ENCODE measurements around the gene MAP3K14.

Gene MAP3K14

DNA sequence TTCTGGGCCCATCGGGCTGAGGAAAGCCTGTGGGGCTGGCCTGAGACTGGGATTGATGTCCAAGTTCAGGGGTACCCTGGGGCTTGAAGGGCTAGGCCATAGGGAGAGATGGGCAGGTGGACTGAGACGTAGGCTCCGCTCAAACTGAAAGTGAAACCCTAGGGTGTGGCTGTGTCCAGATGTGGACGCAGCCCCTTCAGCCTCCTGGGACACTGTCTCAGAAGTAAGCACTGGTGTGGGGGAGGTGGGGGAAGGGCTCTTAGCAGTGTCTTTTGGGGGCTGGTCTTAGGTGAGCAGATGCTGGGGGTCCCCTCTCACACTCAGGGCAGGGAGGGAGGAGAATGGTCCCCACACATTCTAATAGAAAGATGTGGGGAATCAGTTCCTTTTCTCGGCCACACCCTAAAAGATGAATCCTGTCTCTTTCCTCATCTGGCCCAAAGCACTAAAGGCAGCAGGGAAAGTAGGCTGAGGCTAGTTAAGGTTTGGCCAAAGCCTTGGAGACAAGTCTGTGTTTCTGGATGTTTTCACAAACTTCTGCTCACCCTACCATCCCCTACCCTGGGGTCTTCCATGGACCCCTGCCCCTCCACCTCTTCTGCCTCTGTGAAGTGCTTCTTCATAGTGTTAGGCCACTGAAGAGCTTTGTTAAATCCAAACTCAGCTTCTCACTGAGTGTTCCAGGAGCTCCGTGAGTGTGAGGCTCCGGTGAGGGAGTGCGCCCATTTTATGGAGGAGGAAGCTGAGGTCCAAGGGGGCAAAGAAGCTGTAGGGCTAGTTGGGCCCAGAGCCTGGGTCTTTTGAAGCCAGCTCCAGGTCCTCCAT is 89.5 kb downstream of the MAP3K14 start:
- H3K4me3 ChIP-seq (ENCODE audit: low read length): no peak overlapping the region
- no peak overlapping the region for H2AK5ac ChIP-seq (ENCODE audit: low read length)
- DNase-seq: no peak
- no peak overlapping the region for H3K23ac ChIP-seq (ENCODE audit: low read length)
- H3K4me1 ChIP-seq (ENCODE audit: control insufficient read depth, low read depth, low read length): peaks cover 2% of the 10 kb centered on the region
- no peaks in the 10 kb centered on the region for H3K27me3 ChIP-seq (ENCODE audit: insufficient read depth, low read length, poor library complexity)
- H3K79me2 ChIP-seq (ENCODE audit: control insufficient read depth, insufficient read depth, low read length): no peaks in the 10 kb centered on the region
- H3K9ac ChIP-seq (ENCODE audit: low read length): no peak overlapping the region
- H3K36me3 ChIP-seq (ENCODE audit: control insufficient read depth, insufficient read depth, low read length): no peaks in the 10 kb centered on the region
- H3K56ac ChIP-seq (ENCODE audit: low read length): no peak overlapping the region
- H3K27ac ChIP-seq (ENCODE audit: low read depth, low read length): no peak overlapping the region
- no peaks in the 10 kb centered on the region for H3K79me1 ChIP-seq (ENCODE audit: low read length)
- no peak overlapping the region for H2BK120ac ChIP-seq (ENCODE audit: low read depth, low read length)
- no peak overlapping the region for H4K5ac ChIP-seq (ENCODE audit: low read length)
- no peak overlapping the region for H3K4ac ChIP-seq (ENCODE audit: low read depth, low read length)
- WGBS (ENCODE audit: extremely low coverage, insufficient coverage, low lambda C conversion rate): no CpG with 5 or more reads among the region's 8 CpGs
- H3K18ac ChIP-seq (ENCODE audit: low read length): no peak overlapping the region
- no peak overlapping the region for H2BK15ac ChIP-seq (replicated peaks; ENCODE audit: low read depth)
- no peak overlapping the region for H4K8ac ChIP-seq (ENCODE audit: low read depth, low read length)
- no peak overlapping the region for H3K4me2 ChIP-seq (ENCODE audit: low read length)
- H2BK5ac ChIP-seq (ENCODE audit: low read length): no peak overlapping the region

DNA sequence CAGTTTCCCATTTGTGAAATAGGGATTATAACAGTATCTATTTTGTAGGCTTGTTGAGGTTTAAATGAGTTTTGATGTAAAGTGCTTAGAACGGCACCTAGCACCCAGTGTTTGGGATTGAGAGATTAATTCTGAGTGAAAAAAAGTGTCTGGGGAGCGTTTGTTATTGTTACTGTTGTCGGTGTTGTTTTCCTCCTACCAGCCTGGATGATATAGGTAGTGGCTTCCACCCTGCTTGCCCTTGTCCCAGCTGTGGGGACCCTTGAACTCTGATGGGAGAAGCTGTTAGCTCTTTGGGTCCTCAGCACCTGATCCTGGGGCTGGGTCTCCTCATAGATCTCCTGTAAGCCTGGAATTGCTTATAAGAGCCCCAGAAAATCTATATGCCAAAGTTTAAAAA is 90.2 kb downstream of the MAP3K14 start:
- Histone ChIP-seq H2BK5ac (ENCODE audit: low read length) (no peak overlapping the region), H3K4me3 (ENCODE audit: low read length) (no peak overlapping the region), H3K9ac (ENCODE audit: low read length) (no peak overlapping the region), H3K36me3 (ENCODE audit: control insufficient read depth, insufficient read depth, low read length) (no peaks in the 10 kb centered on the region), H3K4ac (ENCODE audit: low read depth, low read length) (no peak overlapping the region), H3K79me1 (ENCODE audit: low read length) (no peaks in the 10 kb centered on the region), H3K18ac (ENCODE audit: low read length) (no peak overlapping the region), H3K79me2 (ENCODE audit: control insufficient read depth, insufficient read depth, low read length) (no peaks in the 10 kb centered on the region), H2BK15ac (replicated peaks; ENCODE audit: low read depth) (no peak overlapping the region), H4K5ac (ENCODE audit: low read length) (no peak overlapping the region), H3K27me3 (ENCODE audit: insufficient read depth, low read length, poor library complexity) (no peaks in the 10 kb centered on the region), H3K27ac (ENCODE audit: low read depth, low read length) (no peak overlapping the region), H3K23ac (ENCODE audit: low read length) (no peak overlapping the region), H2AK5ac (ENCODE audit: low read length) (no peak overlapping the region), H3K4me2 (ENCODE audit: low read length) (no peak overlapping the region), H4K8ac (ENCODE audit: low read depth, low read length) (no peak overlapping the region), H3K4me1 (ENCODE audit: control insufficient read depth, low read depth, low read length) (peaks cover 2% of the 10 kb centered on the region), H3K56ac (ENCODE audit: low read length) (no peak overlapping the region), H2BK120ac (ENCODE audit: low read depth, low read length) (no peak overlapping the region)
- no CpG with 5 or more reads among the region's 3 CpGs for WGBS (ENCODE audit: extremely low coverage, insufficient coverage, low lambda C conversion rate)
- DNase-seq: no peak

DNA sequence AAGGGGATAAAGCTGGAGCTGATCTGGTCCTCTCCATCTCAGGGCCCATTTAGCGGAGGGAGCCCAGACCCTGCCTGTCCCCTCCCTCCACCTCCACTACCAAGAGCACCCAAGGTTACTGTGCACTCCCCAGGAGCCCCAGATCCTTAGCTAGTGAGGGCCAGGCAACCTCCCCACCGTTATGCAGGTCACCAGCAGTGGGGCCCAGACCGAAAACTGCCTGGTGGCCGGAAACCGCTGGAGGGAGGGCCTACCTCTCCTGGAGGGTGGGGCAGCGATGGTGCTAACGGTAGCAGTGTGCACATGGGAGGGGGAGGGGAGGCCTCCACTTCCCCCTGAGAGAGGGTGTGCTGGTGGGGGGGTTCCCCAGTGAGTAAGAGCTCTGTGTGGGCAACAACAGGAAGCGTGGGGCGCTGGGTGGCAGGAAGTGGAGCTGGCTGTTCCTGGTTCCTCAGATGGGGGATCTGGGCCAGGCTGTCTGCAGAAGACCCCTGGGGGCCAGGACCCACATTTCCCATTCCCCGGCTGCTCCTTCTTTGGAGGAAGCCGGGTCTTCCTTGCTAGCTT is 90.8 kb downstream of the MAP3K14 start:
- DNase-seq: no peak
- Histone ChIP-seq H3K23ac (ENCODE audit: low read length) (no peak overlapping the region), H2AK5ac (ENCODE audit: low read length) (no peak overlapping the region), H2BK120ac (ENCODE audit: low read depth, low read length) (no peak overlapping the region), H3K4me1 (ENCODE audit: control insufficient read depth, low read depth, low read length) (peaks cover 2% of the 10 kb centered on the region), H3K79me2 (ENCODE audit: control insufficient read depth, insufficient read depth, low read length) (no peaks in the 10 kb centered on the region), H3K56ac (ENCODE audit: low read length) (peak overlapping the region; percentile 62), H2BK5ac (ENCODE audit: low read length) (no peak overlapping the region), H3K27ac (ENCODE audit: low read depth, low read length) (no peak overlapping the region), H2BK15ac (replicated peaks; ENCODE audit: low read depth) (no peak overlapping the region), H3K79me1 (ENCODE audit: low read length) (no peaks in the 10 kb centered on the region), H3K27me3 (ENCODE audit: insufficient read depth, low read length, poor library complexity) (peaks cover 1% of the 10 kb centered on the region), H4K5ac (ENCODE audit: low read length) (no peak overlapping the region), H4K8ac (ENCODE audit: low read depth, low read length) (no peak overlapping the region), H3K4ac (ENCODE audit: low read depth, low read length) (no peak overlapping the region), H3K4me2 (ENCODE audit: low read length) (no peak overlapping the region), H3K9ac (ENCODE audit: low read length) (no peak overlapping the region), H3K18ac (ENCODE audit: low read length) (no peak overlapping the region), H3K4me3 (ENCODE audit: low read length) (no peak overlapping the region), H3K36me3 (ENCODE audit: control insufficient read depth, insufficient read depth, low read length) (no peaks in the 10 kb centered on the region)
- no CpG with 5 or more reads among the region's 11 CpGs for WGBS (ENCODE audit: extremely low coverage, insufficient coverage, low lambda C conversion rate)

DNA sequence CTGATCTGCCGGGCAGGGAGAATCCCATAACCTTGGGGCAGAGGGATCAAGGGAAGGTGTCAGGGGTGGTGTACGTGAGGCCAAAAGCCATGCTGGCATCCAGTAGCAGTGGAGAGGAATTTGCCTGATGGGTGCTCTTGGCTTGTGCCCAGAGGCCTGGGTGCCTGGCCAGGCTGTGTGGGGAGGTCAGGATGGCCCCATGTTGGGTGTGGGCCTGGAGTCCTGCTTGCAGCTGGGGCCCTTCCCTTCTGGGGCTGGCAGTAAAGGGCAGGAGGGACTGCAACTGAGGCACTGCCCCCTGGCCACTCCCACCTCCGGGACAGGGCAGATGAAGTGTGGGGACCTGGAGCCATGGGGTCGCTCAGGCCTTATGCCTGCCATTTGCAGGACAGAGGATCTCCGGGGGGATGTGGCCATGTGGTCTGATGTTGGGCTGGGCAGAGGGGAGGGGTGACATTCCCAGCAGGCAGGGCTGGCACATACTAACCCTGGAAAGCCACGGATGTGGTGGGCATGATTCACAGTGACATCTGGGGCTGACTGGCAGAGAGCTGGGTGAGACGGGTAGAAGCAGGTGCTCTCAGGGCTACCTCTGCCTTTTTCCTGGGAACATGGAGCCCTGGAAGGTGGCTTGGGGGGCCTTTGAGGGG is 91.6 kb downstream of the MAP3K14 start:
- Histone ChIP-seq H3K4ac (ENCODE audit: low read depth, low read length) (no peak overlapping the region), H3K9ac (ENCODE audit: low read length) (no peak overlapping the region), H2BK120ac (ENCODE audit: low read depth, low read length) (no peak overlapping the region), H3K23ac (ENCODE audit: low read length) (no peak overlapping the region), H2AK5ac (ENCODE audit: low read length) (no peak overlapping the region), H3K79me2 (ENCODE audit: control insufficient read depth, insufficient read depth, low read length) (no peaks in the 10 kb centered on the region), H3K36me3 (ENCODE audit: control insufficient read depth, insufficient read depth, low read length) (no peaks in the 10 kb centered on the region), H3K27ac (ENCODE audit: low read depth, low read length) (no peak overlapping the region), H4K8ac (ENCODE audit: low read depth, low read length) (no peak overlapping the region), H2BK5ac (ENCODE audit: low read length) (no peak overlapping the region), H3K4me2 (ENCODE audit: low read length) (no peak overlapping the region), H3K4me3 (ENCODE audit: low read length) (no peak overlapping the region), H3K4me1 (ENCODE audit: control insufficient read depth, low read depth, low read length) (peaks cover 2% of the 10 kb centered on the region), H3K56ac (ENCODE audit: low read length) (no peak overlapping the region), H3K18ac (ENCODE audit: low read length) (no peak overlapping the region), H2BK15ac (replicated peaks; ENCODE audit: low read depth) (no peak overlapping the region), H4K5ac (ENCODE audit: low read length) (no peak overlapping the region), H3K27me3 (ENCODE audit: insufficient read depth, low read length, poor library complexity) (peaks cover 9% of the 10 kb centered on the region), H3K79me1 (ENCODE audit: low read length) (no peaks in the 10 kb centered on the region)
- no peak for DNase-seq
- WGBS (ENCODE audit: extremely low coverage, insufficient coverage, low lambda C conversion rate): no CpG with 5 or more reads among the region's 7 CpGs

DNA sequence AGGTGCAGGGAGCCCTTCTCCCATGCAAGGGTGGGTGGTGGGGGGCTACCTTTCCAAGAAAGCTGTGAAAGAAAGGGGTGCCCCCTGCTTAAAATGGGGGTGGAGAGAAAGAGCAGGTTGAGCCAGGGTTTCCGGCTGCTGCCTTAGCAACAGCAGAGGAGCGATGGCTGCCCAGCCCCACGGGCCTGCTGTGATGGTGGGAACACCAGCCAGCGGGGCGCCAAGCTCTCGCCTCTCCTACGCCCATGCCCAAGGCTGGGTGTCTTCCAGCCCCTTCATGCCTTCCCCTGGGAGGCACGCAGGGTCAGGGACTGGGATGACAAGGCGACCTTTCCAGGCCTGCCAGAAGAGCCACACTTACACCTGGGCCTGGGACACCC is 92.2 kb downstream of the MAP3K14 start:
- no peaks in the 10 kb centered on the region for H3K79me1 ChIP-seq (ENCODE audit: low read length)
- no peaks in the 10 kb centered on the region for H3K79me2 ChIP-seq (ENCODE audit: control insufficient read depth, insufficient read depth, low read length)
- no peak overlapping the region for H4K8ac ChIP-seq (ENCODE audit: low read depth, low read length)
- H3K27ac ChIP-seq (ENCODE audit: low read depth, low read length): no peak overlapping the region
- no peak for DNase-seq
- H4K5ac ChIP-seq (ENCODE audit: low read length): no peak overlapping the region
- H3K23ac ChIP-seq (ENCODE audit: low read length): no peak overlapping the region
- no peaks in the 10 kb centered on the region for H3K36me3 ChIP-seq (ENCODE audit: control insufficient read depth, insufficient read depth, low read length)
- H2BK15ac ChIP-seq (replicated peaks; ENCODE audit: low read depth): no peak overlapping the region
- H3K4me1 ChIP-seq (ENCODE audit: control insufficient read depth, low read depth, low read length): peaks cover 2% of the 10 kb centered on the region
- no peak overlapping the region for H3K18ac ChIP-seq (ENCODE audit: low read length)
- H2AK5ac ChIP-seq (ENCODE audit: low read length): no peak overlapping the region
- H2BK120ac ChIP-seq (ENCODE audit: low read depth, low read length): no peak overlapping the region
- no CpG with 5 or more reads among the region's 9 CpGs for WGBS (ENCODE audit: extremely low coverage, insufficient coverage, low lambda C conversion rate)
- H3K4ac ChIP-seq (ENCODE audit: low read depth, low read length): no peak overlapping the region
- H3K9ac ChIP-seq (ENCODE audit: low read length): no peak overlapping the region
- peaks cover 12% of the 10 kb centered on the region for H3K27me3 ChIP-seq (ENCODE audit: insufficient read depth, low read length, poor library complexity)
- no peak overlapping the region for H2BK5ac ChIP-seq (ENCODE audit: low read length)
- no peak overlapping the region for H3K4me2 ChIP-seq (ENCODE audit: low read length)
- no peak overlapping the region for H3K4me3 ChIP-seq (ENCODE audit: low read length)
- H3K56ac ChIP-seq (ENCODE audit: low read length): no peak overlapping the region

All from mesendoderm (in vitro differentiated cells).